ENCODE results near the gene SLC28A1.
"Not testable (repeated sequence)": the region's sequence is repeated elsewhere in the genome, so short reads cannot be mapped to it uniquely, and the experiment has no call there.

SLC28A1 gene

GRCh38 chr15:84913360-84913723 lies 28.9 kb downstream of the SLC28A1 start:
- DNase-seq = no peak

- DNase-seq = no peak
Observed at GRCh38 chr15:84914351-84914750, 29.9 kb downstream of the SLC28A1 start.

- DNase-seq = peak; percentile 63
Observed at GRCh38 chr15:84914909-84915605, 30.6 kb downstream of the SLC28A1 start.

- DNase-seq = no peak
Observed at GRCh38 chr15:84915606-84915958, 31.1 kb downstream of the SLC28A1 start.

GRCh38 chr15:84917452-84917851 lies 33.0 kb downstream of the SLC28A1 start:
- DNase-seq = no peak

GRCh38 chr15:84919106-84919667 lies 34.7 kb downstream of the SLC28A1 start:
- no peak for DNase-seq

- peak; percentile 24 for DNase-seq
Observed at GRCh38 chr15:84921121-84921520, 36.7 kb downstream of the SLC28A1 start.

- DNase-seq = no peak
Observed at GRCh38 chr15:84922530-84922929, 38.1 kb downstream of the SLC28A1 start.

- DNase-seq = no peak
Observed at GRCh38 chr15:84924077-84924731, 39.7 kb downstream of the SLC28A1 start.

- DNase-seq = not testable (repeated sequence)
Observed at GRCh38 chr15:84924821-84925569, 40.5 kb downstream of the SLC28A1 start.

GRCh38 chr15:84925906-84926305 lies 41.4 kb downstream of the SLC28A1 start:
- DNase-seq = no peak

GRCh38 chr15:84926491-84927230 lies 42.2 kb downstream of the SLC28A1 start:
- no peak for DNase-seq

GRCh38 chr15:84928843-84929168 lies 44.3 kb downstream of the SLC28A1 start:
- no peak for DNase-seq

- peak; percentile 33 for DNase-seq
Observed at GRCh38 chr15:84929795-84930603, 45.5 kb downstream of the SLC28A1 start.

GRCh38 chr15:84934942-84935729 lies 50.7 kb downstream of the SLC28A1 start:
- no peak for DNase-seq

- DNase-seq = no peak
Observed at GRCh38 chr15:84937144-84937543, 52.7 kb downstream of the SLC28A1 start.

- DNase-seq = no peak
Observed at GRCh38 chr15:84938726-84939125, 54.3 kb downstream of the SLC28A1 start.

GRCh38 chr15:84940399-84940798 lies 55.9 kb downstream of the SLC28A1 start:
- no peak for DNase-seq

- DNase-seq = no peak
Observed at GRCh38 chr15:84942456-84942855, 58.0 kb downstream of the SLC28A1 start.

- no peak for DNase-seq
Observed at GRCh38 chr15:84944311-84944710, 59.8 kb downstream of the SLC28A1 start.

GRCh38 chr15:84944861-84945260 lies 60.4 kb downstream of the SLC28A1 start:
- no peak for DNase-seq
